HepG2 (cell line): ENCODE results near the gene ATP8A2. TPM values are rescaled to one million over a fixed set of nuclear protein-coding genes. Genes with fewer than 3 reads are reported as not detected.
A peak's percentile ranks its signal among the peaks of the same experiment; 100 is the strongest.

Experiments
- ATAC-seq: fragments of 200-7000 bp; cut with Tn5 transposase; 3 replicates; pipeline ENCODE4 v1.9.1; 2020; ENCODE audit warnings: mild to moderate bottlenecking, moderate library complexity
- BruUV-seq: library from RNA; stranded (reverse); fragments of 400-500 nt; replicated peaks from 2 replicates; lab custom pipeline; 2021; lab: Mats Ljungman, UMichigan
- CTCF ChIA-PET: fragments of 300-600 bp; formaldehyde crosslinking; extraction: SDS; loops from one replicate; lab custom pipeline; 2021; ENCODE audit warnings: low total read pairs, inconsistent platforms, low intra/inter-chr PET ratio; lab: Yijun Ruan, JAX
- POLR2A ChIA-PET: fragments of 350-600 bp; sonication (Branson Sonifier 250); formaldehyde crosslinking; loops from one replicate; lab custom pipeline; 2020; ENCODE audit warnings: antibody characterized with exemption, inconsistent platforms; lab: Yijun Ruan, JAX
- DNase-seq: peaks from one replicate; pipeline ENCODE4 v3.0.0-alpha.2; 2015; ENCODE audit warnings: low spot score
- FAIRE-seq: peaks from 3 replicates; lab custom pipeline; 2011; peaks lifted over from hg19 to GRCh38; lab: Jason Lieb, UNC
- H2AFZ ChIP-seq: one replicate; pipeline ENCODE4 v1.6.1; 2011; ENCODE audit warnings: low read length, inconsistent platforms
- H3K27ac ChIP-seq: fragments of 300-600 bp; 3 replicates; pipeline ENCODE4 v1.8.0; 2011; ENCODE audit warnings: mixed run types, mild to moderate bottlenecking, mixed read lengths, low read length, inconsistent platforms; ENCODE audit not compliant: insufficient read depth; ENCODE audit errors: extremely low read length
- H3K27me3 ChIP-seq, 2 experiments: fragments of 200-600 bp in 1 of 2; 2 replicates in 1 of 2; 3 replicates in 1 of 2; pipeline versions ENCODE4 v1.6.0 to v1.8.0; 2011; ENCODE audit warnings: low read length in 2 of 2, mild to moderate bottlenecking in 2 of 2, moderate library complexity in 2 of 2, inconsistent platforms in 1 of 2; ENCODE audit not compliant: insufficient read depth in 2 of 2, control insufficient read depth in 1 of 2
- H3K36me3 ChIP-seq, 2 experiments: fragments of 200-600 bp in 1 of 2; replicated peaks in 1 of 2; 2 replicates in 1 of 2; 3 replicates in 1 of 2; pipeline versions ENCODE4 v1.5.1 to v1.8.0; 2011; ENCODE audit warnings: low read length in 2 of 2, inconsistent platforms in 1 of 2; ENCODE audit not compliant: insufficient read depth in 2 of 2, control insufficient read depth in 1 of 2
- H3K4me1 ChIP-seq: 2 replicates; pipeline ENCODE4 v1.5.1; 2012; ENCODE audit warnings: low read length, inconsistent platforms; ENCODE audit not compliant: insufficient read depth
- H3K4me2 ChIP-seq: 2 replicates; pipeline ENCODE4 v1.6.0; 2011; ENCODE audit warnings: low read depth, low read length, inconsistent platforms
- H3K4me3 ChIP-seq, 3 experiments: fragments of 200-600 bp in 1 of 3; sonication (generic), shearing (Covaris generic) in 1 of 3; replicated peaks in 1 of 3; 2 replicates each; pipeline ENCODE4 v1.5.1; 2011 to 2016; ENCODE audit warnings: low read length in 3 of 3, inconsistent platforms in 2 of 3, low read depth in 2 of 3, mild to moderate bottlenecking in 2 of 3, control low read depth in 1 of 3, mixed read lengths in 1 of 3; ENCODE audit not compliant: insufficient read depth in 1 of 3
- H3K79me2 ChIP-seq: one replicate; pipeline ENCODE4 v1.6.1; 2011; ENCODE audit warnings: low read length, inconsistent platforms; ENCODE audit not compliant: insufficient read depth
- H3K9ac ChIP-seq: 2 replicates; pipeline ENCODE4 v1.6.0; 2011; ENCODE audit warnings: mild to moderate bottlenecking, low read depth, low read length, inconsistent platforms; ENCODE audit not compliant: insufficient read depth
- H3K9me3 ChIP-seq: 2 replicates; pipeline ENCODE4 v1.5.1; 2012; ENCODE audit warnings: mild to moderate bottlenecking, low read length
- H4K20me1 ChIP-seq: 2 replicates; pipeline ENCODE4 v1.6.0; 2011; ENCODE audit warnings: inconsistent platforms, mild to moderate bottlenecking, low read length, moderate library complexity; ENCODE audit not compliant: insufficient read depth
- HNRNPL ChIP-seq: fragments of 200-400 bp; formaldehyde crosslinking; IDR thresholded peaks from 2 replicates; pipeline ENCODE4 v1.6.1; 2017; ENCODE audit warnings: mild to moderate bottlenecking, low read depth, low read length
- MAFF ChIP-seq: IDR thresholded peaks from 2 replicates; pipeline ENCODE4 v1.6.1; 2011; ENCODE audit warnings: low read depth, low read length, improper control_type of control experiment
- MAFK ChIP-seq, 2 experiments: IDR thresholded peaks in 1 of 2; conservative IDR thresholded peaks in 1 of 2; 2 replicates each; pipeline ENCODE4 v1.6.1; 2011; ENCODE audit warnings: improper control_type of control experiment in 2 of 2, low read length in 2 of 2
- MBD4 ChIP-seq: IDR thresholded peaks from 2 replicates; pipeline ENCODE4 v1.6.1; 2012; ENCODE audit warnings: low read length, inconsistent platforms, borderline replicate concordance
- MIER3 ChIP-seq: IDR thresholded peaks from 2 replicates; pipeline ENCODE4 v1.6.1; 2016; ENCODE audit warnings: missing compliant biosample characterization, borderline replicate concordance
- MIXL1 ChIP-seq: IDR thresholded peaks from 2 replicates; pipeline ENCODE4 v1.6.1; 2016
- NCOA1 ChIP-seq: sonication (generic); formaldehyde crosslinking; IDR thresholded peaks from 2 replicates; pipeline ENCODE4 v1.9.0; 2021; ENCODE audit warnings: missing genetic modification reagents
- REL ChIP-seq: sonication (generic); formaldehyde crosslinking; conservative IDR thresholded peaks from 2 replicates; pipeline ENCODE4 v1.8.0; 2022; ENCODE audit warnings: mild to moderate bottlenecking, missing genetic modification reagents, moderate library complexity
- SETDB1 ChIP-seq: sonication (generic); formaldehyde crosslinking; IDR thresholded peaks from 2 replicates; pipeline ENCODE4 v1.5.1; 2020; ENCODE audit warnings: missing genetic modification reagents, mild to moderate bottlenecking, borderline replicate concordance
- SRSF9 ChIP-seq: fragments of 200-400 bp; formaldehyde crosslinking; IDR thresholded peaks from 2 replicates; pipeline ENCODE4 v1.6.1; 2018; ENCODE audit warnings: borderline replicate concordance, mild to moderate bottlenecking, low read depth, low read length; ENCODE audit not compliant: insufficient read depth, poor library complexity, severe bottlenecking
- TCF12 ChIP-seq, 2 experiments: fragments of 450-650 bp in 1 of 2; sonication (generic) in 1 of 2; formaldehyde crosslinking in 1 of 2; IDR thresholded peaks; 2 replicates each; pipeline versions ENCODE4 v1.6.1 to v1.8.0; 2017 to 2022; ENCODE audit warnings: antibody characterized with exemption in 1 of 2, mild to moderate bottlenecking in 1 of 2, missing genetic modification reagents in 1 of 2, moderate library complexity in 1 of 2
- ZNF136 ChIP-seq: sonication (generic); formaldehyde crosslinking; IDR thresholded peaks from 2 replicates; pipeline ENCODE4 v1.8.1; 2022; ENCODE audit warnings: low read depth, mild to moderate bottlenecking, moderate library complexity, missing genetic modification reagents
- WGBS: methylation state at CpG from one replicate; pipeline ENCODE4 v1.1.6; 2017; ENCODE audit warnings: low lambda C conversion rate; 5-methylcytosine and 5-hydroxymethylcytosine counted together
- in situ Hi-C: cut with HindIII; loops from 2 replicates; pipeline ENCODE4 v1.10.0; 2017; ENCODE audit warnings: low pct_unique_long_range_greater_than_20kb; ENCODE audit not compliant: extremely low pct_ligation_motif_present
- intact Hi-C: fragments of 100-400 bp; cut with micrococcal nuclease; formaldehyde crosslinking; loops from one replicate; pipeline ENCODE4 v1.10.0; 2022; ENCODE audit not compliant: unreplicated experiment
- polyA plus RNA-seq, 8 experiments: library from polyadenylated mRNA; depleted of rRNA in 3 of 8; stranded (reverse) in 7 of 8; unstranded in 1 of 8; fragments of >200 nt; fragmentation: Illumina TruSeq in 4 of 8; extraction: Trizol in 4 of 8; gene quantifications; 2 replicates each; pipeline versions ENCODE4 v1.2.1 to v1.2.3, GENCODE V29; 2011 to 2016; ENCODE audit warnings: low read depth in 4 of 8, missing spikeins in 1 of 8, mixed read lengths in 1 of 8; ENCODE audit not compliant: insufficient read depth in 1 of 8
- total RNA-seq, 5 experiments: library from RNA; depleted of rRNA; stranded (reverse); fragments of >200 nt; fragmentation: Illumina TruSeq; extraction: Trizol; gene quantifications; 2 replicates each; pipeline ENCODE4 v1.2.3, GENCODE V29; 2016; ENCODE audit warnings: low read depth in 1 of 5
- TF ChIP-seq, protein P1 (sequence below): sonication (generic); formaldehyde crosslinking; IDR thresholded peaks from 2 replicates; pipeline ENCODE4 v1.8.0; 2022; ENCODE audit warnings: mild to moderate bottlenecking, missing genetic modification reagents, borderline replicate concordance
- TF ChIP-seq, protein P2 (sequence below): sonication (generic); formaldehyde crosslinking; IDR thresholded peaks from 2 replicates; pipeline ENCODE4 v1.4.0; 2020; ENCODE audit warnings: mild to moderate bottlenecking, missing genetic modification reagents
- TF ChIP-seq, protein P3 (sequence below): sonication (generic); formaldehyde crosslinking; IDR thresholded peaks from 2 replicates; pipeline ENCODE4 v1.8.1; 2023; ENCODE audit warnings: mild to moderate bottlenecking, moderate library complexity, missing genetic modification reagents

ATP8A2 gene
- total and polyA plus RNA-seq, 2 of the 13 experiments (the other 11 are each of a cell fraction or from before 2014, with no cell fraction given), result 0.09 TPM; not detected in 1

DNA sequence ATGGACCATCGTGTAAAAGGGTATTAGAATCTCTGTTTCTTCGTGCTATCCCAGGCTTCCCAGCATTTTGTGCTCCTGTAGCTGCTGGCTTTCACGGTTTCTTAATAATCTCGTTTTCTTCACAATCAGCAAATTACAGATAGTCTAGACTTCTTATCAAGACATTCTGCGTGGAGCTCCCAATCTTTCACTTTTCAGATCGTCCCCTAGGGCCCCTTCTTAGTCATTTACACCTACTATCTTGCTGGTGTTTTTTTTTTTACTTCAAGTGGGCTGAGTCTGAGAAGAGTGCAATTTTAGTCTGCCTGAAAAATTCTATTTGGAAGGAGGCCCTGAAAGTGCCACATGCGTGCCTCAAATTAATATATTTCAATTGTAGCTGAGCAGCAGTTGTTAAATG, 404.9 kb downstream of the ATP8A2 start (continued):
- TF ChIP-seq HNRNPL, result no peak
- TF ChIP-seq MAFK (conservative IDR thresholded peaks at IDR 0.05 in 1 of 2, IDR thresholded peaks at IDR 0.05 in 1 of 2; ENCODE audit: low read length in 2 of 2), result peak; percentile 34 to 41; a peak in 2 of 4 replicates
- TF ChIP-seq, protein P1, sequence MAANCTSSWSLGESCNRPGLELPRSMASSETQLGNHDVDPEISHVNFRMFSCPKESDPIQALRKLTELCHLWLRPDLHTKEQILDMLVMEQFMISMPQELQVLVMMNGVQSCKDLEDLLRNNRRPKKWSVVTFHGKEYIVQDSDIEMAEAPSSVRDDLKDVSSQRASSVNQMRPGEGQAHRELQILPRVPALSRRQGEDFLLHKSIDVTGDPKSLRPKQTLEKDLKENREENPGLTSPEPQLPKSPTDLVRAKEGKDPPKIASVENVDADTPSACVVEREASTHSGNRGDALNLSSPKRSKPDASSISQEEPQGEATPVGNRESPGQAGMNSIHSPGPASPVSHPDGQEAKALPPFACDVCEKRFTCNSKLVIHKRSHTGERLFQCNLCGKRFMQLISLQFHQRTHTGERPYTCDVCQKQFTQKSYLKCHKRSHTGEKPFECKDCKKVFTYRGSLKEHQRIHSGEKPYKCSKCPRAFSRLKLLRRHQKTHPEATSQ (CRISPR knock-in tag), result no peak
- no peak for TF ChIP-seq MIER3 (CRISPR knock-in tag)
- no peak for TF ChIP-seq TCF12 (IDR thresholded peaks at IDR 0.05)
- TF ChIP-seq TCF12 (CRISPR knock-in tag; IDR thresholded peaks at IDR 0.05), result no peak
- TF ChIP-seq MBD4, result no peak
- TF ChIP-seq NCOA1 (CRISPR knock-in tag), result no peak
- TF ChIP-seq MIXL1 (CRISPR knock-in tag), result no peak
- 0 out of 2 replicates have a peak, but pooled peaks have one; percentile 8 for TF ChIP-seq MAFF
- TF ChIP-seq, all 625 proteins: peak for 2

DNA sequence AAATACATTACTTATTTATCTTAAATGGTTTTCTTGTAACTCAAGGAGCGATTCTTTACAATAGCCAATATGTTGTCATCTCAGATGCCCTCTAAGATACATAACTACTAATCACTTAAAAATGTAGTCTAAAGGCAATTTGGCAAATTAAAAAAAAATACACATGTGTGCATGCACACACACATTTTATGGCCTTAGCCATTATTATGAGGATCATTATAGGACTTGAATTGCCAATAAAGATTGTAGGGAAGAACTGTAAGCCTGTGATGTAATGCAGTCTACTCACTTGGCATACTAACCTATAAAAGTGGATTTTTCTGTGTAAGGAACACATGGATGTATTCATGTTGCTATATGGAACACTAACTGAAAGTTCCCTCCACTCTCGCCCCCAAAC, 405.7 kb downstream of the ATP8A2 start:
- Histone ChIP-seq H3K9ac (no peak overlapping the region), H3K4me1 (no peaks in the 10 kb centered on the region), H3K36me3 (no peaks in the 10 kb centered on the region), H3K9me3 (no peaks in the 10 kb centered on the region), H2AFZ (no peak overlapping the region), H4K20me1 (no peaks in the 10 kb centered on the region)
- intact Hi-C loops, result no loop called here
- ChIA-PET CTCF (no interaction called here), POLR2A (no interaction called here)
- 0% methylated on average over 2 of the region's 2 CpGs for WGBS
- in situ Hi-C loops, result no loop called here
- TF ChIP-seq REL (no peak), SETDB1 (CRISPR knock-in tag) (no peak), ZNF136 (CRISPR knock-in tag) (no peak), SRSF9 (no peak)
- TF ChIP-seq, protein P2, sequence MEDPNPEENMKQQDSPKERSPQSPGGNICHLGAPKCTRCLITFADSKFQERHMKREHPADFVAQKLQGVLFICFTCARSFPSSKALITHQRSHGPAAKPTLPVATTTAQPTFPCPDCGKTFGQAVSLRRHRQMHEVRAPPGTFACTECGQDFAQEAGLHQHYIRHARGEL, result no peak
- TF ChIP-seq, protein P3, sequence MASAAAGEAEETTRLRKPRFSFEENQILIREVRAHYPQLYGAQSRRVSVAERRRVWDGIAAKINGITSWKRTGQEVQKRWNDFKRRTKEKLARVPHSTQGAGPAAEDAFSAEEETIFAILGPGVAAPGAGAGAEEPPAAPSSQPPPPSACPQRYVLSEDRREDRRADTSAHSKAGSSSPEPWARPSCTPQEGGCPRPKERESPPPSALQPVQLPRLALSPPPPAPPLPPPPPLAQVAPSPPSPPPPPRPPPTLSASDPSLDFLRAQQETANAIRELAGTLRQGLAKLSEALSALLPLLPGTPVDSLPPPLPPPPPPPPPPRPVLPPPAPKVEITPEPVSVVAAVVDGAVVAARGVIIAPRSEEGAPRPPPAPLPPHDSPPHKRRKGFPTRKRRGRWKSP (CRISPR knock-in tag), result no peak
- TF ChIP-seq, all 625 proteins: peak for 0
- no TSS peak for BruUV-seq
- Histone ChIP-seq H3K4me2 (no peak overlapping the region), H3K4me3 (no peak overlapping the region), H3K27me3 (no peaks in the 10 kb centered on the region), H3K79me2 (no peaks in the 10 kb centered on the region), H3K27ac (no peak overlapping the region)
- FAIRE-seq (no peak), ATAC-seq (no peak), DNase-seq (no peak)
